Duodenal mucosa (tissue), 2 donors: Measurements from ENCODE around the gene CENPV.
A peak's percentile ranks its signal among the peaks of the same experiment; 100 is the strongest.

Experiments used
- H3K27ac ChIP-seq: one replicate; pipeline ENCODE4 v1.7.0; 2013; ENCODE audit warnings: low read depth, low read length
- H3K27me3 ChIP-seq, 2 donors: one replicate each; pipeline ENCODE4 v1.7.0; 2013; ENCODE audit warnings: low read length in 2 of 2, control low read depth in 1 of 2; ENCODE audit not compliant: insufficient read depth in 2 of 2, control insufficient read depth in 1 of 2
- H3K36me3 ChIP-seq, 2 donors: one replicate each; pipeline ENCODE4 v1.7.0; 2013; ENCODE audit warnings: low read length in 2 of 2, control low read depth in 1 of 2; ENCODE audit not compliant: insufficient read depth in 2 of 2, control insufficient read depth in 1 of 2
- H3K4me1 ChIP-seq, 2 donors: one replicate each; pipeline ENCODE4 v1.7.0; 2013; ENCODE audit warnings: low read length in 2 of 2, control low read depth in 1 of 2; ENCODE audit not compliant: insufficient read depth in 2 of 2, control insufficient read depth in 1 of 2
- H3K4me3 ChIP-seq, 2 donors: one replicate each; pipeline ENCODE4 v1.7.0; 2013; ENCODE audit warnings: low read length in 2 of 2, low read depth in 1 of 2
- H3K9ac ChIP-seq, 2 donors: one replicate each; pipeline ENCODE4 v1.7.0; 2013; ENCODE audit warnings: low read length in 2 of 2, low read depth in 1 of 2
- H3K9me3 ChIP-seq, 2 donors: one replicate each; pipeline ENCODE4 v1.7.0; 2013; ENCODE audit warnings: low read length in 2 of 2, control low read depth in 1 of 2; ENCODE audit not compliant: control insufficient read depth in 1 of 2

Gene CENPV

GRCh38 chr17:16363749-16364536, 10.7 kb upstream of the CENPV start:
- Histone ChIP-seq H3K4me3 (no peak overlapping the region), H3K9me3 (no peaks in the 10 kb centered on the region), H3K4me1 (peaks cover 0 to 3% of the 10 kb centered on the region in 2 donors), H3K9ac (no peak overlapping the region), H3K27ac (no peak overlapping the region), H3K27me3 (no peaks in the 10 kb centered on the region), H3K36me3 (no peaks in the 10 kb centered on the region)

- H3K36me3 ChIP-seq, result no peaks in the 10 kb centered on the region
- no peaks in the 10 kb centered on the region for H3K9me3 ChIP-seq
- no peak overlapping the region for H3K4me3 ChIP-seq
- no peaks in the 10 kb centered on the region for H3K27me3 ChIP-seq
- no peak overlapping the region for H3K9ac ChIP-seq
- peaks cover 0 to 3% of the 10 kb centered on the region in 2 donors for H3K4me1 ChIP-seq
- H3K27ac ChIP-seq, result no peak overlapping the region
Observed at GRCh38 chr17:16361874-16362273, 8.6 kb upstream of the CENPV start.

- Histone ChIP-seq H3K36me3 (no peaks in the 10 kb centered on the region), H3K27ac (no peak overlapping the region), H3K27me3 (no peaks in the 10 kb centered on the region), H3K9me3 (no peaks in the 10 kb centered on the region), H3K4me3 (no peak overlapping the region), H3K4me1 (peaks cover 0 to 3% of the 10 kb centered on the region in 2 donors), H3K9ac (no peak overlapping the region)
Observed at GRCh38 chr17:16358394-16358793, 5.1 kb upstream of the CENPV start.

GRCh38 chr17:16354585-16354984, 1.3 kb upstream of the CENPV start:
- no peak overlapping the region for H3K27ac ChIP-seq
- no peak overlapping the region for H3K9ac ChIP-seq
- H3K27me3 ChIP-seq, result no peaks in the 10 kb centered on the region
- no peak overlapping the region for H3K4me3 ChIP-seq
- no peaks in the 10 kb centered on the region for H3K4me1 ChIP-seq
- no peaks in the 10 kb centered on the region for H3K9me3 ChIP-seq
- peaks cover under 1% of the 10 kb centered on the region in 2 donors for H3K36me3 ChIP-seq

- Histone ChIP-seq H3K9me3 (no peaks in the 10 kb centered on the region), H3K9ac (peak overlapping the region; percentile 79 to 92), H3K27ac (peak overlapping the region; percentile 73), H3K4me1 (no peaks in the 10 kb centered on the region), H3K36me3 (peaks cover 15 to 16% of the 10 kb centered on the region in 2 donors), H3K4me3 (peak overlapping the region; percentile 83 to 92), H3K27me3 (no peaks in the 10 kb centered on the region)
Observed at GRCh38 chr17:16352667-16353316, 477 bp downstream of the CENPV start.

- peak overlapping the region; percentile 79 to 92 for H3K9ac ChIP-seq
- peaks cover 15 to 21% of the 10 kb centered on the region in 2 donors for H3K36me3 ChIP-seq
- no peaks in the 10 kb centered on the region for H3K9me3 ChIP-seq
- no peaks in the 10 kb centered on the region for H3K27me3 ChIP-seq
- H3K27ac ChIP-seq, result no peak overlapping the region
- H3K4me3 ChIP-seq, result peak overlapping the region; percentile 83 to 92
- no peaks in the 10 kb centered on the region for H3K4me1 ChIP-seq
Observed at GRCh38 chr17:16352303-16352666, 984 bp downstream of the CENPV start.

- peaks cover 15 to 25% of the 10 kb centered on the region in 2 donors for H3K36me3 ChIP-seq
- H3K9ac ChIP-seq, result peak overlapping the region; percentile 79 to 92
- no peak overlapping the region for H3K27ac ChIP-seq
- H3K4me1 ChIP-seq, result no peaks in the 10 kb centered on the region
- H3K27me3 ChIP-seq, result no peaks in the 10 kb centered on the region
- peak overlapping the region; percentile 83 to 92 for H3K4me3 ChIP-seq
- H3K9me3 ChIP-seq, result no peaks in the 10 kb centered on the region
Observed at GRCh38 chr17:16351831-16352230, 1.4 kb downstream of the CENPV start.

GRCh38 chr17:16349431-16349830, 3.8 kb downstream of the CENPV start:
- H3K36me3 ChIP-seq, result peaks cover 16 to 35% of the 10 kb centered on the region in 2 donors
- no peaks in the 10 kb centered on the region for H3K9me3 ChIP-seq
- H3K4me3 ChIP-seq, result no peak overlapping the region
- H3K27me3 ChIP-seq, result no peaks in the 10 kb centered on the region
- no peak overlapping the region for H3K27ac ChIP-seq
- no peak overlapping the region for H3K9ac ChIP-seq
- H3K4me1 ChIP-seq, result no peaks in the 10 kb centered on the region

- H3K36me3 ChIP-seq, result peaks cover 24 to 41% of the 10 kb centered on the region in 2 donors
- H3K4me3 ChIP-seq, result no peak overlapping the region
- no peak overlapping the region for H3K9ac ChIP-seq
Observed at GRCh38 chr17:16348586-16348985, 4.7 kb downstream of the CENPV start.

GRCh38 chr17:16346721-16347271, 6.5 kb downstream of the CENPV start:
- Histone ChIP-seq H3K27ac (no peak overlapping the region), H3K9me3 (no peaks in the 10 kb centered on the region), H3K4me3 (no peak overlapping the region), H3K4me1 (no peaks in the 10 kb centered on the region), H3K27me3 (no peaks in the 10 kb centered on the region), H3K36me3 (peaks cover 33 to 56% of the 10 kb centered on the region in 2 donors), H3K9ac (no peak overlapping the region)

More at GRCh38 chr17:16348586-16348985, 4.7 kb downstream of the CENPV start:
- no peaks in the 10 kb centered on the region for H3K4me1 ChIP-seq
- H3K9me3 ChIP-seq, result no peaks in the 10 kb centered on the region
- no peak overlapping the region for H3K27ac ChIP-seq
- H3K27me3 ChIP-seq, result no peaks in the 10 kb centered on the region
